Measurements from ENCODE around the gene ANKLE1. TPM values are rescaled to one million over a fixed set of nuclear protein-coding genes. Genes with fewer than 3 reads are reported as not detected.

The ANKLE1 gene
- total RNA-seq, 1 experiment from 2014 or later = 9.1 TPM

- TF ChIP-seq PRDM15 (CRISPR knock-in tag; IDR thresholded peaks at IDR 0.05) (peak; percentile 62; the same call in 1 of the 2 replicates), ZBTB43 (CRISPR knock-in tag; IDR thresholded peaks at IDR 0.05) (peak; percentile 77), SOX15 (CRISPR knock-in tag; IDR thresholded peaks at IDR 0.05) (no peak), ZNF532 (CRISPR knock-in tag; IDR thresholded peaks at IDR 0.05; ENCODE audit: borderline replicate concordance) (no peak), E2F4 (CRISPR knock-in tag; IDR thresholded peaks at IDR 0.05; ENCODE audit: borderline replicate concordance, low read depth) (peak; percentile 85), ZNF425 (CRISPR knock-in tag; conservative IDR thresholded peaks at IDR 0.05) (no peak), TEAD1 (CRISPR knock-in tag; IDR thresholded peaks at IDR 0.05) (peak; percentile 95), ESRRA (CRISPR knock-in tag; IDR thresholded peaks at IDR 0.05; ENCODE audit: borderline replicate concordance) (peak; percentile 96; the same call in 1 of the 2 replicates), CBFB (CRISPR knock-in tag; IDR thresholded peaks at IDR 0.05; ENCODE audit: low read depth) (0 out of 2 replicates have a peak, but pooled peaks have one; percentile 64), MXD4 (CRISPR knock-in tag; IDR thresholded peaks at IDR 0.05; ENCODE audit: borderline replicate concordance) (no peak), SMAD3 (CRISPR knock-in tag; IDR thresholded peaks at IDR 0.05; ENCODE audit: borderline replicate concordance) (peak; percentile 98), ZNF219 (CRISPR knock-in tag; IDR thresholded peaks at IDR 0.05; ENCODE audit: borderline replicate concordance) (peak; percentile 97), NFE2L1 (CRISPR knock-in tag; IDR thresholded peaks at IDR 0.05) (peak; percentile 83; the same call in 1 of the 2 replicates), GABPB1 (CRISPR knock-in tag; IDR thresholded peaks at IDR 0.05) (0 out of 2 replicates have a peak, but pooled peaks have one; percentile 8), TCF7 (CRISPR knock-in tag; IDR thresholded peaks at IDR 0.05; ENCODE audit: low read depth) (peak; percentile 96), ARID4B (CRISPR knock-in tag; IDR thresholded peaks at IDR 0.05; ENCODE audit: borderline replicate concordance) (peak; percentile 98), EMX1 (CRISPR knock-in tag; IDR thresholded peaks at IDR 0.05) (no peak), GTF2I (CRISPR knock-in tag; conservative IDR thresholded peaks at IDR 0.05) (no peak), ATF2 (CRISPR knock-in tag; IDR thresholded peaks at IDR 0.05; ENCODE audit: borderline replicate concordance, low read depth) (peak; percentile 90; the same call in 1 of the 2 replicates)
These were observed 906 bp downstream of the ANKLE1 start (continued) for GRCh38 chr19:17282488-17283125.

Measured in WTC11 (cell line).